Upper lobe of left lung (tissue), 4 donors: ENCODE measurements around the gene SOHLH2.

Experiments used
- POLR2A ChIP-seq, 4 donors: fragments of 450-650 bp; IDR thresholded peaks; one replicate each; pipeline ENCODE4 v1.5.1; 2016 to 2017; ENCODE audit warnings: antibody characterized with exemption in 4 of 4, mild to moderate bottlenecking in 2 of 4
- TF ChIP-seq, protein P1 (sequence below), 6 experiments: fragments of 450-650 bp in 4 of 6; fragments of 200-600 bp in 2 of 6; sonication (generic) in 2 of 6; IDR thresholded peaks; one replicate each; pipeline ENCODE4 v1.5.1; 2016 to 2019; ENCODE audit warnings: antibody characterized with exemption in 6 of 6

DNA sequence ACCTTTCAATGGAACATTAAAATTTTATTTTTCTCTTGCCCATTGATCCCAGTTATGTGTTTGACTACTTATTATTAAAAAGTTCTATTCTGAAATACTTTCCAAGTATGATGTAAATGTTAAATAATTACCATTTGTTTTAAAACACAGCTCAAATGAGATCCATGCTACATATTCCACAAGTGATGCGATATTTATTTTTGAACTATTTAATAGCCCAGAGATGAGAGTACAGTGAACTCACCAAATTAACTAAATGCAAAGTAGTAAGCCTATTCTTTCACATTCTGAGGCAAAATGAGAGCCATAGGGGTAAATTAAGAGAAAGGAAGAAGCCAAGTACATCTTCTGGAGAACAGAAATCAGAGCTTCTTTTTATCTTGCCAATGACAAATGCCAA is 82.0 kb downstream of the SOHLH2 start:
- TF ChIP-seq, protein P1, sequence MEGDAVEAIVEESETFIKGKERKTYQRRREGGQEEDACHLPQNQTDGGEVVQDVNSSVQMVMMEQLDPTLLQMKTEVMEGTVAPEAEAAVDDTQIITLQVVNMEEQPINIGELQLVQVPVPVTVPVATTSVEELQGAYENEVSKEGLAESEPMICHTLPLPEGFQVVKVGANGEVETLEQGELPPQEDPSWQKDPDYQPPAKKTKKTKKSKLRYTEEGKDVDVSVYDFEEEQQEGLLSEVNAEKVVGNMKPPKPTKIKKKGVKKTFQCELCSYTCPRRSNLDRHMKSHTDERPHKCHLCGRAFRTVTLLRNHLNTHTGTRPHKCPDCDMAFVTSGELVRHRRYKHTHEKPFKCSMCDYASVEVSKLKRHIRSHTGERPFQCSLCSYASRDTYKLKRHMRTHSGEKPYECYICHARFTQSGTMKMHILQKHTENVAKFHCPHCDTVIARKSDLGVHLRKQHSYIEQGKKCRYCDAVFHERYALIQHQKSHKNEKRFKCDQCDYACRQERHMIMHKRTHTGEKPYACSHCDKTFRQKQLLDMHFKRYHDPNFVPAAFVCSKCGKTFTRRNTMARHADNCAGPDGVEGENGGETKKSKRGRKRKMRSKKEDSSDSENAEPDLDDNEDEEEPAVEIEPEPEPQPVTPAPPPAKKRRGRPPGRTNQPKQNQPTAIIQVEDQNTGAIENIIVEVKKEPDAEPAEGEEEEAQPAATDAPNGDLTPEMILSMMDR (IDR thresholded peaks at IDR 0.05) = no peak
- no peak for TF ChIP-seq POLR2A (IDR thresholded peaks at IDR 0.05)
